Fibroblast of lung (primary cell): ENCODE results near the gene FAM53B. TPM values are rescaled to one million over a fixed set of nuclear protein-coding genes. Genes with fewer than 3 reads are reported as not detected.

Source experiments
- DNase-seq, 2 donors: peaks; one replicate each; pipeline versions ENCODE4 v3.0.0 to v3.0.0-alpha.2; 2010; ENCODE audit warnings: low read depth in 2 of 2
- H2AFZ ChIP-seq: 2 replicates; pipeline ENCODE4 v1.5.1; 2012; ENCODE audit warnings: low read length, control low read depth, inconsistent platforms
- H3K27ac ChIP-seq: 2 replicates; pipeline ENCODE4 v1.5.1; 2011; ENCODE audit warnings: low read length, control low read depth; ENCODE audit not compliant: insufficient read depth
- H3K27me3 ChIP-seq: 2 replicates; pipeline ENCODE4 v1.5.1; 2011; ENCODE audit warnings: mild to moderate bottlenecking, low read length; ENCODE audit not compliant: control insufficient read depth, insufficient read depth
- H3K36me3 ChIP-seq: 2 replicates; pipeline ENCODE4 v1.5.1; 2011; ENCODE audit warnings: low read length; ENCODE audit not compliant: control insufficient read depth, insufficient read depth
- H3K4me1 ChIP-seq: 2 replicates; pipeline ENCODE4 v1.5.1; 2011; ENCODE audit warnings: low read length; ENCODE audit not compliant: control insufficient read depth, insufficient read depth; ENCODE audit errors: extremely low read depth
- H3K4me2 ChIP-seq: 2 replicates; pipeline ENCODE4 v1.5.1; 2011; ENCODE audit warnings: low read length, control low read depth; ENCODE audit not compliant: insufficient read depth; ENCODE audit errors: extremely low read depth
- H3K4me3 ChIP-seq, 4 experiments: fragments of 200-600 bp in 1 of 4; sonication (generic) in 1 of 4; replicated peaks in 1 of 4; 2 replicates each; pipeline ENCODE4 v1.5.1; 2011 to 2016; ENCODE audit warnings: low read length in 4 of 4, low read depth in 3 of 4, mild to moderate bottlenecking in 3 of 4, control low read depth in 2 of 4, inconsistent platforms in 1 of 4, mixed read lengths in 1 of 4; ENCODE audit not compliant: insufficient read depth in 1 of 4; ENCODE audit errors: control extremely low read depth in 1 of 4
- H3K79me2 ChIP-seq: 2 replicates; pipeline ENCODE4 v1.5.1; 2012; ENCODE audit warnings: mild to moderate bottlenecking, low read length, inconsistent platforms; ENCODE audit not compliant: control insufficient read depth, insufficient read depth
- H3K9ac ChIP-seq: 2 replicates; pipeline ENCODE4 v1.5.1; 2011; ENCODE audit warnings: mild to moderate bottlenecking, low read length, control low read depth; ENCODE audit not compliant: insufficient read depth
- H3K9me3 ChIP-seq: 2 replicates; pipeline ENCODE4 v1.5.1; 2012; ENCODE audit warnings: low read depth, low read length; ENCODE audit not compliant: control insufficient read depth, insufficient read depth
- H4K20me1 ChIP-seq: 2 replicates; pipeline ENCODE4 v1.5.1; 2011; ENCODE audit warnings: low read length; ENCODE audit not compliant: control insufficient read depth, insufficient read depth; ENCODE audit errors: extremely low read depth
- CTCF ChIP-seq, 2 donors: IDR thresholded peaks in 1 of 2; conservative IDR thresholded peaks in 1 of 2; 1 replicate in 1 of 2; 2 replicates in 1 of 2; pipeline ENCODE4 v1.5.1; 2011 to 2012; ENCODE audit warnings: low read length in 2 of 2, control low read depth in 1 of 2, inconsistent platforms in 1 of 2, low read depth in 1 of 2, mild to moderate bottlenecking in 1 of 2
- EZH2 ChIP-seq: IDR thresholded peaks from 2 replicates; pipeline ENCODE4 v1.5.1; 2012; ENCODE audit warnings: low read length, control low read depth, mild to moderate bottlenecking; ENCODE audit errors: missing control alignments
- polyA plus RNA-seq, 2 donors: library from polyadenylated mRNA; depleted of rRNA in 1 of 2; stranded (reverse) in 1 of 2; unstranded in 1 of 2; fragments of >200 nt; gene quantifications; 2 replicates each; pipeline ENCODE4 v1.2.1, GENCODE V29; 2011 to 2012; ENCODE audit warnings: missing spikeins in 1 of 2
- total RNA-seq: library from RNA; depleted of rRNA; stranded (reverse); fragments of >200 nt; gene quantifications from 2 replicates; pipeline ENCODE4 v1.2.1, GENCODE V29; 2014

The FAM53B gene
- total and polyA plus RNA-seq, 2 donors (not counting 1 experiment from before 2014, with no cell fraction given): 2.2 to 11.7 TPM

GRCh38 chr10:124748953-124749645 lies 4.9 kb upstream of the FAM53B start:
- Histone ChIP-seq H3K27ac (no peak overlapping the region), H3K4me1 (peaks cover 2% of the 10 kb centered on the region), H2AFZ (no peak overlapping the region), H3K9ac (no peak overlapping the region), H3K9me3 (no peaks in the 10 kb centered on the region), H3K4me2 (no peak overlapping the region), H3K36me3 (no peaks in the 10 kb centered on the region), H3K79me2 (no peaks in the 10 kb centered on the region), H4K20me1 (no peaks in the 10 kb centered on the region), H3K27me3 (no peaks in the 10 kb centered on the region), H3K4me3 (no peak overlapping the region)
- TF ChIP-seq CTCF (conservative IDR thresholded peaks at IDR 0.05 in 1 of 2, IDR thresholded peaks at IDR 0.05 in 1 of 2; ENCODE audit: low read depth in 1 of 2, low read length in 2 of 2): no peak
- TF ChIP-seq EZH2: no peak
- DNase-seq: no peak

- Histone ChIP-seq H4K20me1 (no peaks in the 10 kb centered on the region), H3K27ac (no peak overlapping the region), H3K27me3 (no peaks in the 10 kb centered on the region), H2AFZ (no peak overlapping the region), H3K9ac (no peak overlapping the region), H3K36me3 (no peaks in the 10 kb centered on the region), H3K4me1 (peaks cover 2% of the 10 kb centered on the region), H3K4me2 (no peak overlapping the region), H3K9me3 (no peaks in the 10 kb centered on the region), H3K79me2 (no peaks in the 10 kb centered on the region), H3K4me3 (no peak overlapping the region)
- DNase-seq: no peak
- TF ChIP-seq EZH2 (no peak), CTCF (conservative IDR thresholded peaks at IDR 0.05 in 1 of 2, IDR thresholded peaks at IDR 0.05 in 1 of 2; ENCODE audit: low read depth in 1 of 2, low read length in 2 of 2) (no peak)
Measured at GRCh38 chr10:124748166-124748565, 4.0 kb upstream of the FAM53B start.

- H4K20me1 ChIP-seq: no peaks in the 10 kb centered on the region
- no peaks in the 10 kb centered on the region for H3K9me3 ChIP-seq
- no peak for DNase-seq
- no peaks in the 10 kb centered on the region for H3K79me2 ChIP-seq
- TF ChIP-seq CTCF (conservative IDR thresholded peaks at IDR 0.05 in 1 of 2, IDR thresholded peaks at IDR 0.05 in 1 of 2; ENCODE audit: low read depth in 1 of 2, low read length in 2 of 2) (no peak), EZH2 (no peak)
- no peak overlapping the region for H3K9ac ChIP-seq
- H3K27ac ChIP-seq: no peak overlapping the region
- H3K4me1 ChIP-seq: peaks cover 2% of the 10 kb centered on the region
- H3K4me3 ChIP-seq: no peak overlapping the region
- H3K36me3 ChIP-seq: no peaks in the 10 kb centered on the region
- H2AFZ ChIP-seq: no peak overlapping the region
- no peak overlapping the region for H3K4me2 ChIP-seq
- H3K27me3 ChIP-seq: no peaks in the 10 kb centered on the region
Measured at GRCh38 chr10:124747745-124748144, 3.6 kb upstream of the FAM53B start.
